ENCODE data around the gene ELF1.

DNA sequence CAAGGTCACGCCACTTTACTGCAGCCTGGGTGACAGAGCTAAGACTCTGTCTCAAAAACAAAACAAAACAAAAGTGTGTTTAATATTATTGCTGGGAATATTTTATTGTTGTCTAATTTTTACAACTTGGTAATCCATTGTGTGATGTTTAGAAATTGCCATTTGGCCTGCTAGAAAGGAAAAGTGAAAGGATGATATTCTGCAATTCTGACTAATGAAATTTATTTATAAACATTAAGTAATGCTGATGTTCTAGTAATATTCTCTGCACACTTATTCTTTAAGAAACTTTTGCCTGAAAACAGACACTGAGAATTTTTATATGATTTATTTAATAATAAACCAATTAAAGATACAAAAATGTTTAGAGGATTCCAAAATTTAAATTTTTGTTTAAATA, 87.4 kb downstream of the ELF1 start:
- TF ChIP-seq POLR2AphosphoS5 (IDR thresholded peaks at IDR 0.05; ENCODE audit: low read depth, low read length): no peak
- TF ChIP-seq REST (IDR thresholded peaks at IDR 0.05; ENCODE audit: insufficient read depth in 1 of 2, low read depth in 2 of 2, low read length in 2 of 2): no peak
- no peak for TF ChIP-seq FOXP2 (optimal IDR thresholded peaks at IDR 0.05; ENCODE audit: borderline replicate concordance, extremely low read depth, extremely low read length, insufficient read depth)
